GM21381 (cell line): Measurements from ENCODE around the gene SLC17A3.

Experiments
- ATAC-seq: cut with Tn5 transposase; IDR thresholded peaks from one replicate; pipeline ENCODE4 v1.9.1; 2021; ENCODE audit warnings: mild to moderate bottlenecking, moderate library complexity; ENCODE audit not compliant: unreplicated experiment

The SLC17A3 gene

DNA sequence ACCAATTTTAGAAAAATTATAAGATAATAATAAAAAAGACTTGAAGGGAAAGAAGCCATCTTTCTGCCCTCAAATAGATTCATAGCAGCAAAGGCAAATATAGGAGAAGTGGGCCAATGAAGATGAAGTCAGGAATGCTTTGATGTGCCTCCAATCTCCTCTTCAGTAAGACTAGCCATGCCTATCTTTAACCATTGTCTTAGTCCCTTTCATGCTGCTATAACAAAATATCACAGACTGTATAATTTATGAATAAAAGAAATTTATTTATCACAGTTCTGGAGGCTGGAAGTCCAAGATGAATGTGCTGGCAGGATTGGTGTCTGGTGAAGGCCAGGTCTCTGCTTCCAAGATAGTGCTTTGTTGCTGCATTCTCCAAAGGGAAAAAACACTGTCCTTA, 18.8 kb upstream of the SLC17A3 start:
- no peak for ATAC-seq

- ATAC-seq, result no peak
These were observed 16.1 kb upstream of the SLC17A3 start for GRCh38 chr6:25889877-25890853.

- no peak for ATAC-seq
These were observed 14.6 kb upstream of the SLC17A3 start for GRCh38 chr6:25888626-25889025.

- ATAC-seq, result no peak
These were observed 12.0 kb upstream of the SLC17A3 start for GRCh38 chr6:25886066-25886465.

DNA sequence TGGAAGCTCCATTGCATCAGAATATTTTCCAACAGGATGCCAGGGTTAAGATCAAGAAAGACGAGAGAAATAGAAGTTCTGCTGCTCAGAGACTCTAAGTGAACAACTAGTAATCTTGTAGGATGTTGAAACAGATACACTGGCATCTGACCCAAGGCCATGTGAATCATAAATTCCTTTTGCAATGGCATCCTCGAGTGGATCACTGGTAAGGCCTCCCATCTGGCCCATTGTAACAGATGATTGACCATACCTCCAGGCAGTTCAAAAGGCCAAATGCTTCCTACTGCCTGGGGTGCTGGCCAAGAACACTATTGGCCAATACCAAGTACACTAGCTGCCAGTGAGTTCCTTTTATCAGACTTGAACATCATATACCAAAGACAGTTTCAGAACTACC, 9.9 kb upstream of the SLC17A3 start:
- no peak for ATAC-seq

DNA sequence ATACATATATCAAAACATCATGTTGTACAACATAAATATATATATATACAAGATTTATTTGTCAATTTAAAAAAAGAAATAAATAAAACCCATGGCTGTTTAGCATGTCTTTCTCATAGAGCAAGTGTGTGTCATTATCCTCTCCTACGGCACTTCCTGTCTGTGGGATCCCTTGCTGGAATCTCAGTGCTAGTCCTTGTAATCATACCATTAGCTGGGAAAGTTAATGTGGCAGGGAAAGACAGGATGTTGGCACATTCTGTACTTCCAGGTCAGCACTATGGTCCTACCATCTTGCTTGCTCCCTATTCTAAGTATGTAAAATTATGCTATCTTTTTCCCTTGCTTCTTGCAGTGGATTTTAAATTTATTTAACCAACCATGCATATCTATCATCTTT, 9.5 kb upstream of the SLC17A3 start:
- ATAC-seq, result no peak

DNA sequence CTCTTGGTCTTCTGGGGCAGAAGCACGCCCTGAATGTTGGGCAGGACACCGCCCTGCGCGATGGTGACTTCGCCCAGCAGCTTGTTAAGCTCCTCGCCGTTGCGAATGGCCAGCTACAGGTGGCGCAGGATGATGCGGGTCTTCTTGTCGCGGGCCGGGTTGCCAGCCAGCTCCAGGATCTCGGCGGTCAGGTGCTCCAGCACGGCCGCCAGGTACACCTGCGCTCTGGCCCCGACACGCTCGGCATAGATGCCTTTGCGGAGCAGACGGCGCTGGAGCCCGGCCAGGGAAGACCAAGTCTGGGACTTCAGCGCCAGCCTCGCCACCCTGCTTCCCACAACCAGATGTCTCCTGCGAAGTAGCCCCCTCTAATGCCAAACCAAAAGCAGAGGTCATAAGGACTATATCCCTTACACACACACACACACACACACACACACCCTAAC, 8.0 kb upstream of the SLC17A3 start:
- no peak for ATAC-seq

DNA sequence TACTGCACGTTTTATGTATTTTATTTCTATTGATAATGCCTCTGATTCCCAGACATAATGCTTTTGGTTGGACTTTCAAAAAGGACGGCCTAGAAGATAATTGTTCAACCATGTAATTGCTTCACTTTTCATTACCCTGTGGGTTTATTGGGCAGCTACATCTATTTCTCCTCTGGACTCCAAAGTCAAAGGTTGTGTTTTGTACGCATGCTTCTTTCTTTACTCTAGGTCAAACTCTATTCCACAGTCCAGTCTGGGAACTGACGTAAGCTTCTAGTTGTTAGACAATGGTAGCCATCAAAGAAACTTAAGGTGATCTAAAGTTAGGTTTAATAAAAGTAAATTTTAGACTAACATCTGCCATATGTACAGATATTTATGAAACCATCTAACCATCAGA, 6.6 kb upstream of the SLC17A3 start:
- no peak for ATAC-seq

GRCh38 chr6:25878721-25879322, 4.8 kb upstream of the SLC17A3 start:
- no peak for ATAC-seq

DNA sequence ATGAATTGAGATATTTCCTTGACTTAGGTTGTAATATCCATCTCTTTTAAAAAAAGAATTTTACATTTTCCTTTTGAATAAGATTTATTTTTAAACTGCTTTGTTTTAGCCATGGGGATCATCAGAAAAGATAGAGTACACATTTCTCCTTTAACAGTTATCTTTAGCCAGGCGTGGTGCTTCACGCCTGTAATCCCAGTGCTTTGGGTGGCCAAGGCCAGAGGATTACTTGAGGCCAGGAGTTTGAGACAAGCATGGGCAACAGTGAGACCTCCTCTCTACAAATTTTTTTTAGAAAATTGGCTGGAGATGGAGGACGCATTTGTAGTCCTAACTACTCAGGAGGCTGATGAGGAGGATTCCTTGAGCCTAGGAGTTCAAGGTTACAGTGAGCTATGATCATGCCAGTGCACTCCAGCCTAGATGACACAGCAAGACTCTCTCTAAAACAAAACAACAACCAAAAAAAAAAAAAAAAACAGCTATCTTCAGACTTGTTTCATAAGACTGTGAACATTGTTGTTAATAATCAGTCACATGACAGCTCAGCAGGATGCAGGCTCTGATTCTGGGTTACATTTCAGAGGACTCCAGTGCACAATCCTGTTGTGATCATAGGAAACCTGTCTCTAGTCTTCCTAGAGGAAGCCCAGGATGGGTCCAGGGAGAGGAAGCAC, 2.0 kb upstream of the SLC17A3 start:
- ATAC-seq, result no peak

DNA sequence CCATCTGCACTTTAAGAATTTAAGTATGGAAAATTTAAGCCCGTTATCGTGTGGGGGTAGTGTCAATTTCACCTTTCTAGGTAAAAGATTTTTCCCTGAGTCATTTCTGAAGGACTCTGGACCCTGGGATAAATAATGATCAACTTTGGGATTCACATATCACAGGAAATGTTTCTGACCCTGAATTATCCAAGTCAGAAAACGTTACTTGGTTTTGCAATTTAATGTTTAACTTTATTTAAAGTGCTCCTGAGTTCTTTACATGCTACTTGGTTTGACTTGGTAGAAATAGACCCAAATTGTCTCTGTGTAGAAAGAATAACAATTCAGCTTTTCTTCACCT, 1.5 kb upstream of the SLC17A3 start:
- no peak for ATAC-seq

- ATAC-seq, result no peak
These were observed 949 bp upstream of the SLC17A3 start for GRCh38 chr6:25874822-25875562.

DNA sequence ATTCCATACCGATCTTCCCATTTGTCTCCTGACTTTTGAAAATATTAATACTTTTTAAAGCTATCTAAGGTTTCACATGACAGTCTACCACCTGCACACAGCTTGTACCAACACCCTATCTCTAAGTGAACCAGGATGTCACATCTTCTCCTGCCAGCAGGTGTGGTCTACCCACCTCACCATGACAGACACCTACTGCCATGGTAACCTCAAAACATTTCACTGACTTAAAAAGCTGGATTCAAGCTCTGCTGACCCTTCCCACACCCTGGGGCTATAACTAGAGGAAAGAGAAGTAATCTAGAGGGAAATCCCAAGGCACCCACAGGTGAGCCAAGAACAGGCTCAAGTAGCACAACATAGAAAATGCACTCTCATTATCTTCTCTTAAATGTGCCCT, 1.2 kb downstream of the SLC17A3 start:
- no peak for ATAC-seq

DNA sequence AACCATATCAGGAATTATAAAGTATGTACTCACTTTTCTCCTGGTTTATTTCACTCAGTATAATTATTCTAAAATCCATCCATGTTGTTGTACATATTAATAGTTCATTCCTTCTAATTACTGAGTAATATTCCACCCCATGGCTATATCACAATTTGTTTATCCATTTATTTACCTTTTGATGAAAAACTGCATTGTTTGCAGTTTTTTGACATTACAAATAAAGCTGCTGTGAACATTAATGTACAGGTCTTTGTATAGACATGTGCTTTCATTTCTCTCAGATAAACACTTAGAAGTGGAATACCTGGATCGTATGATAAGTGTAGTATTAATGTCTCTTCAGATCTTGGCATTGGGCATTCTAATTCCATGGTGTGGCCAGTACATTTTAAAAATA, 4.2 kb downstream of the SLC17A3 start:
- no peak for ATAC-seq

DNA sequence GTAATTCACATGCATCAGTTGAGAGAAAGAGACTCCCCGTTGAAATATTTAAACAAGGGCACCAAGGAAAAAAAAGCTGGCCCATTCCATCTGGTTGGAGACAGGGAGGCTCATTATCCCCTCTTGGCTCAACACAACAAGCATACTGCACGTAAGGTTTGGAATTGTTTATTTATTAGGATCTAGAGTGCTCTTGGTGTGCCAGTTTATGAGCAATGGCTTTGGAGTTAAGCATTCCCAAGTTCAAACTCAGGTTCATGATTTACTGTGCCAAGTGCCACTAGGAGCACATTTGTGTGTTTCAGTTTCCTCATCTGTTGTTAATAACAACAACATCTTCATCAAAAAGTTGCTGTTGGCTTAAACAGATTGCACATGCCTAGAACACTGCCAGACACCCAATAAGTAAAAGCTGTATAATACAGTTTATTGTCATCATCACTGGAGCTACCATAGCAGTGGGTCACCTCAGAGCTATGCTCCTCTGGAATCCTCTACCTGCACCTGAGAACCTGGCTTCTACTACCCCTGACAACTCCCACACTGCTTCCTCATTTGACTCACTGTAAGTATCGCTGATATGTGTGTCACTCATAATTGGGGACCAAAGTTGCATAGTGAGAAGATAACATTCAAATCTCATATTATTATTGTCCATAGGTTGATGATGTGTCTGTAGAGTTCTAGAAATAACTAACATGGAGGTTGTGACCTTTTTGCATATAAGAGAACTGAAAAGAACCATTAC, 5.4 kb downstream of the SLC17A3 start:
- ATAC-seq, result no peak

DNA sequence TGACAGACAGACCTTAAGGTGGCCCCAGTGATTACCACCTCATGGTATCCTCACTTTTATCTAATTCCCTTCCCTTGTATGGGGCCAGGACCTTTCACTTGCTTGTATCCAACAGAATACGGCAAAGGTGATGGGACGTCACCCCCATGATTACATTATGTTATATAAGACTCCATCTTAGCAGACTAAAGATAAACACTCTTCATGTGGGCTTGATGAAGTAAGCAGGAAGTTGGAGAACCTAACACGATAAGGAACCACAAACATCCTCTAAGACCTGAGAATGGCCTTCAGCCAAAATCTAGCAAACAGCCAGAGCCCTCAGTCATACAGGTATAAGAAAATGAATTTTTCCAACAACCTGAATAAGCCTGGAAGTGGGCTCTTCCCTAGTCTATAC, 8.0 kb downstream of the SLC17A3 start:
- no peak for ATAC-seq

- no peak for ATAC-seq
These were observed 10.7 kb downstream of the SLC17A3 start for GRCh38 chr6:25863360-25863759.

DNA sequence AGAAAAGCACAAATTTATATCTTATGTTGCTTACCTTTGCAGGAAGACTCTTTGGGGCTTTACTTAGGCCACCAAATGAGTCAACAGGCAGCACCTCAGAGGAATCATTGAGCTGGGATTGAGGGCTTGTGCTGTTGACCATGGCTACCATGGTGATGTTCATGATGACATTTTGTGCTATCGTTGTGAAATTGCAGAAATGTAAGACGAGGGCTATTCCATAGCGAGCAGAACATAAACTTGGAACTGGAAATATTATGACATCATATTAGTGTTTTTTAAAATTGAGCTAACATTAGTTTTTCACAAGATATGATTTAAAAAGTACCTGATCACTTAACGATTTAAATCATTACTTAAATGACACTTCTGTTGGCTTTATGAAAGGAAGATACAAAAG, 11.8 kb downstream of the SLC17A3 start:
- ATAC-seq, result no peak

DNA sequence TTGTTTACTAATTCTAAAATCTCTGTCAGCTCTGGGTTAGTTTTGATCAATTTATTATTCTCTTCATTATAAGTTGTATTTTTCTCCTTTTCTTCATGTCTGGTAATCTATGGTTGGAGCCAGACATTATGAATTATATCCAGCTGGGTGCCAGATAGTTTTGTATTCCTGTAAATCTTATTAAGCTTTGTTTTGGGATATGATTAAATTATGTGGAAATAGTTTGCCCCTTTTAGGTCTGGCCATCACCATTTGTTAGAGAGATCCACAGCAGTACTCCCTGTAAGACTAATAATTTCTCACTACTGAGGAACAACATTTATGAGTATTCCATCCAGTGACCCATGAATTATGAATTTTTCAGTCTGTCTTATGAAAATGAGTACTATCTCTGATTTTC, 21.3 kb downstream of the SLC17A3 start:
- no peak for ATAC-seq

- ATAC-seq, result no peak
These were observed 22.1 kb downstream of the SLC17A3 start for GRCh38 chr6:25851961-25852360.
